Measurements from ENCODE around the gene KIFC3.

- TF ChIP-seq ETV5 (CRISPR knock-in tag; IDR thresholded peaks at IDR 0.05; ENCODE audit: borderline replicate concordance) (no peak), ZNF713 (CRISPR knock-in tag; IDR thresholded peaks at IDR 0.05) (no peak), POLR2AphosphoS5 (IDR thresholded peaks at IDR 0.05; ENCODE audit: low read depth, low read length) (no peak), RFX5 (IDR thresholded peaks at IDR 0.05; ENCODE audit: low read depth, low read length) (no peak), SNAPC4 (CRISPR knock-in tag; IDR thresholded peaks at IDR 0.05) (no peak), MAX (IDR thresholded peaks at IDR 0.05) (no peak), NFIC (IDR thresholded peaks at IDR 0.05; ENCODE audit: low read length) (no peak), SMARCC2 (IDR thresholded peaks at IDR 0.05) (no peak), POLR2A (IDR thresholded peaks at IDR 0.05; ENCODE audit: insufficient read depth in 1 of 2, low read depth in 2 of 2, low read length in 2 of 2) (no peak), FOXO1 (CRISPR knock-in tag; IDR thresholded peaks at IDR 0.05) (no peak), KLF15 (CRISPR knock-in tag; IDR thresholded peaks at IDR 0.05; ENCODE audit: borderline replicate concordance) (no peak), CTCF (CRISPR knock-in tag; IDR thresholded peaks at IDR 0.05) (no peak)
Measured at GRCh38 chr16:57804111-57804837, 2.0 kb upstream of the KIFC3 start.

Data from HepG2 (cell line).